GM11168 (cell line): ENCODE data around the gene MAPK8IP2.
"Not testable (repeated sequence)": the region's sequence is repeated elsewhere in the genome, so short reads cannot be mapped to it uniquely, and the experiment has no call there.

ENCODE experiments used
- in situ Hi-C: fragments of 300-500 bp; cut with MboI; formaldehyde crosslinking; loops from one replicate; pipeline ENCODE4 v1.12.0; 2022; ENCODE audit warnings: low sequenced_read_pairs; ENCODE audit not compliant: unreplicated experiment

The MAPK8IP2 gene

DNA sequence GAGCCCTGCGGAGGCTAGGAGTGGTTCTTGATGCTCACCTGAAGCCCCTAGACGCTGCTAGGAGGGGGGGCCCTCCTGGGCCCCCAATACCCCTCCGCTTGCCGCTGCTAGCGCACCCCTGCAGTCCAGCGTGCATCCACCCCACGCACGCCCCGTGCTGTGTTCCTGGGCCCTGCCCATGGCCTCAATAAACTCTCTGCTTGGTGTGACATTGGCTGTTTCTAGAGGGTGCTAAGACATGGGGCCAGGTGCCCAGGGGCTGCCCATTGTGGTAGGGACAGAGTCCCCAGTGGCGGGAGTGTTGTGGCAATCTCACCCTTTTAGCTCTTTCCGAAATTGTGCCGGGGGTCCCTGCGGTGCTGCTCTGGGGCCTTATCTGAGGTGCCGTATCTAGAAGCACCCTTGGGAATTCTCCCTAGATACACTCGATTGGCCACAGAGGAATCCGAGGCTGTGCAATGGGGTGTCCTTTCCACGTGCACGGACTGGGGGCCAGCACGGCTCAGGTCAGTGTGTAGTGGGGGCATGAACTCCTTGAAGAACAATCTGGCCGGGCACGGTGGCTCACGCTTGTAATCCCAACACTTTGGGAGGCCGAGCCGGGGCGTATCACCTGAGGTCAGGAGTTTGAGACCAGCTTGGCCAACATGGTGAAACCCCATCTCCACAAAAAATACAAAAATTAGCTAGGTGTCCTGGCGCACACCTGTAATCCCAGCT, 10.9 kb downstream of the MAPK8IP2 start:
- in situ Hi-C loops, result no loop called here

DNA sequence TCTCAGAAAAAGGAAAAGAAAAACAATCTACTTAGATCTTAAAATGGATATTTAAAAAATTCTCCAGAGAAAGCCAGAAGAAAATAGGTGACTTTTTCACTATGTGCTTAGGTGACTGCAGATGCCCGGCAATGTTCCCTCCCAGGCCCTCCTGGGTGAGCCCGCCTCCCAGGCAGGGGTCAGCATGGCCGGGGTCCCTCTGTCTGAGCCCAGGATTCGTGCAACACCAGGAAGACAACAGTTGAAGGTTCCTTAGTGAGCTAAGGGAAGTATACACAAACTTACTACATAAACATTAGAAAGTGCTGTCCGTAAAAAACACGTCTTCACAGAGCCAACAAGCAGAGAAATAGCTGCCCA, 11.6 kb downstream of the MAPK8IP2 start:
- in situ Hi-C loops, result no loop called here

DNA sequence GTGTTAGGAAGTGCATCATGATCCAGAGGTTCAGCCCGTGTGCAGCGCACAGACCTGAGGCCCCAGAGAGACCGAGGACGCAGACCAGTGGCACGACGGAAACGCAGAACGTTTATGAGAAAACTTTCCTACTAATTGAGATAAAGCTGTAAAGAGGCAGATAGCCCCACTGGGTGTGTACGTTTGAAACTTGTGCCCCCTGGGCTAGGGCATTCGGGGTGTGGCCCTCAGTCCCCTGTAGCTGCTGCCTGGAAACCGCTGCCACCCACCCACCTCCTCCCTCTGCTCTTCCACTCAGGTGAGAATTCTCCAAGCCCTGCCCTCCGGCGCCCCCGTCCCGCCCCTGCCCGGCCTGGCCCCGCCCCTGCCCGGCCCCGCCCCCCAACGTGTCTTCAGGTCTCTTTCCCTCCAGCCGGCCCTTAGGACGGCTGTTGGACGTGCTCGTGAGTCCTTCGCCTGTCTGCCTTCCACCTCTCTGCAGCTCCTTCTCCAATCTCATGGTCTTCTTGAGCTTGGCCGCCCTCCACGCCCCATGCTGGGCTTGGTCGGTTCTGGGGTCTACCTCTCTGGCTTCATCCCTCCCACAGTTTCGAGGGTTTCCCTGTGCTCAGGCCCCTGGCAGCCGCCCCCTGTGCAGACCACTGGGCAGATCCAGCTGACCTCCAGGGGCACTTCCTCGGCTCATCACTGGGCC, 12.1 kb downstream of the MAPK8IP2 start:
- in situ Hi-C loops, result no loop called here

DNA sequence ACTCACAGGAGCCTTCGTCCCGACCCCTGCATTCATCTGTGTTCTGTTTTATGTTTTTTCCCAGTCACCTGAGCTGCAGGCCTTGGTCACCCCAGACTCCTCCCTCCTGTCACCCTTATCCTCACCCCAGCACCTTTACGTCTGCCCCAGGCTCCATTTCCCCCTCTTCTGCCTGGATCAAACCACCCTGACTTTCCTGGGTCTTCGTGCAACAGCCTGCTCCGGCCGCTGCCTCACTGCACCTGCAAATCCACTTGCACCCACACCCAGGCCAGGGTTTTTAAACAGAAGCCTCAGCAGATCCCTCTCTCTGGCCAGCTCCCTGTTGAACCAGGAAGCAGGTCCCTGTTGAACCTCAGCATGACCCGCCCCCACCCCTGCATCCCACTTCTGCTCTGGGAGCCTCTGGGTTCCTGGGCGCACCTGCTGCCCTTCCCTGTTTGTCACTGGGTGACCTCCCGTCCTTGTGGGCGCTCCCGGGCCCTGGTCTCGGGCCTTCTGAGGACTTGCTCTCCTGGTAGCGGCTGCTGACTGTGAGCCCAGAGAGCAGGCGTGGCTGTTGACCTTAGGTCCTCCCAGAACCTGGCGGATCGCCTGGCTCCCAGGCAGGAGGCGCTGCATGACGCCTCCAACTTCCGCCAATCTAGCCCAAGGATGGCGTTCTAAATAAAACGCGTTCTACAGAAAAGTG, 12.8 kb downstream of the MAPK8IP2 start:
- in situ Hi-C loops, result no loop called here

DNA sequence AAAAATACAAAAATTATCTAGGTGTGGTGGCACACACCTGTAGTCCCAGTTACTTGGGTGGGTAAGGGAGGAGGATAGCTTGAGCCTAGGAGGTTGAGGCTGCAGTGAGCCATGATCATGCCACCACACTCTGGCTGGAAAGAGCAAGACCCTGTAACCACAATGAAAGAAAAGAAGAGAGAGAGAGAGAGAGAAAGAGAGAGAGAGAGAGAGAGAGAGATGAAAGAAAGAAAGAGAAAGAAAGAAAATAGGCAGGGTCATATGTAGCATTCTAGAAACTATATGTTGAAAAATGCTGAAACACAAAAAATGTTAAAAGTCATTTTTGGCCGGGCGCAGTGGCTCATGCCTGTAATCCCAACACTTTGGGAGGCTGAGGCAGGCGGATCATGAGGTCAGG, 13.7 kb downstream of the MAPK8IP2 start:
- in situ Hi-C loops, result not testable (repeated sequence)

DNA sequence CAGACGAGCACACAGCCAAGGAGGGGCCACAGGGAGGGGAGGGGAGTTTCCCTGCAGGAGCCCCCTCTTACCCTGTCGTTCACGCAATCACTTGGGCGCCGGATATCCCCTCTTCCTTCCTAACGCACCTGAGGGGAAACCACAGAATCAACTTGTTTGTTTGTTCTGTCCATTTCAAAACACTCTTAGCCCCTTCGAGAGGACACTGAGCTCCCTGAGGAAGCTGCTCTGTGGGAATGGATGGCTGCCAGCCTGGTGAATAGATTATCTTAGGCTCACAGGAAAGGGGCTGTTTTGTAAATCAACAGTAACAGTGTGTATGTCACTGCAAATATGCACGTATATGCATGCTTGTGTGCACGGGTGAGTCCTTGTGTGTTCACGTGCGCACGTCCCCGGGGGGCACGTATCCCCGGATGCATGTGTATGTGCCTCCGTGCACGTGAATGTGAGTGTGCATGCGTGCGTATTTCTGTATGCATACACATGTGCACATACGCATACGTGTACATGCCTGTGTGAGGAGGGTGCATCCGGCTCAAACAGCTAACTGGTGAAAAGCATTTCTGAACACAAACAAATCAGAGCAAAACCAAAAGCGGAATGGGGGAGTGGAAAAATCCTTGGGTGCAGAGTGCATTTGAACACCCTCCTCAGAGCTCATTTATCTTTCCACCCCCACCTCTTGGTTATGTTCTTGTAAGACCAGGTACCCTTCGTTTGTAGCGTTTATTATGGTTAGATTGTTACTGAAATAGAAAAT, 20.2 kb downstream of the MAPK8IP2 start:
- in situ Hi-C loops, result loop anchor here (5.0 kb wide), 1 partner anchor 108 kb away; no protein-coding TSS in a partner anchor

DNA sequence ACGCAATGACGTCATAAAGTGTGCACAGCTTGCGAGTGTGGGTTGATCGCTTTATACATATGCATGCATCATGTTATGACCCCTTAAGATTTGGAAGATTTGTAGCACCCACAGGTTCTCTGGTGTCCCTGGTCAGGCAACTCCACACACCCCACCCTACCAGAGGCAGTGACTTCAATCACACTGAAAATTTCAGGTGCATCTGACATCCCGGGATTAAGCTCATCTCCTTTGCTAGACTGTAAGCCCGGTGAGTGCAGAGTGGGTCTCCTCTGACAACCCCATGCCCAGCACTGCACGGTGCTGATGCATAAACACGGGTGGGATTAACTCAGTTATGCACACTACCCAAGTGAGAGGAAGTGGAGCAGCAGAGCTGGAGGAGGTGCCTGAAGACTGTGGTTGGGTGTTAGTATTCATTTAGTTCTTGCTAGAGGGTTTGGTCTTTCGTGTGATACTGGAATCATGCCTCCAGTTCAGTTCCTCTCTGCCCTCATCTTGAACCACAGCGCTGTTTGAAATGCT, 20.8 kb downstream of the MAPK8IP2 start:
- in situ Hi-C loops, result loop anchor here (5.0 kb wide), 1 partner anchor 109 kb away; no protein-coding TSS in a partner anchor

DNA sequence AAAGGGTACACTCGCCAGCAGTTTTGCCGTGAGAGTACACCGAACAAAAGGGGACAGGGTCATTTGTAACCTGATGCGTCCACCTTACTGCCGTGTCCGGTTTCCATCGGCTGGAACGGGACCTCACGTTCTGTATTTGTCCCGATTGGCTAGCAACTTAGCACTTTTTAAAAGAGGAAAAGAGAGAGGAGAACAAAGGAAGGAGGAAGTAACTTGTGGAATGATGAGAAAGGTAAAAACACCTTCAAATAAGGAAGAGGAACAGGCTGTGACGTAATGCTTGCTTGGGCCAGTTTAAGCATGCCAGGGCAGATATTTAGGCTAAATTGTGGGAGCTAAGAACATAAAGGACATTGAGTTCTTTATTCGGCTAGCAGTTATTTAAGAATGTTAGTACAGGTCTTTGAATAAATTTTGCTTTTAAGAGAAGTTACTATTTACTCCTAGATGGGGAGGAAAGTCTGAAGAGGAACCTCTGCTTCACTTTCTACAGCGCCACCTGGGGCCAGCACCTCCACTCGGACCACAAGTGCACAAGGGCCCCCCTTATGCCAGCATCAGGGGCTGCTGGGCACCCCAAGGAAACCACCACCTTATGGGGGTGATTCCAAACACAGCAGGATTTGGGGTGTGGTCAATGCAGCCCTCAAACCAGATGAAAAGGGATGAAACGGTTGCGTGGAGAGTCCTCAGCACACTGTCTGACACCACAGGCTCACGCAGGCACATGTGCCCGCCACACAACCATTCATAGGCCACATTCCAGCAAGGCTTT, 21.5 kb downstream of the MAPK8IP2 start:
- in situ Hi-C loops, result loop anchor here (5.0 kb wide), 1 partner anchor 110 kb away; no protein-coding TSS in a partner anchor

DNA sequence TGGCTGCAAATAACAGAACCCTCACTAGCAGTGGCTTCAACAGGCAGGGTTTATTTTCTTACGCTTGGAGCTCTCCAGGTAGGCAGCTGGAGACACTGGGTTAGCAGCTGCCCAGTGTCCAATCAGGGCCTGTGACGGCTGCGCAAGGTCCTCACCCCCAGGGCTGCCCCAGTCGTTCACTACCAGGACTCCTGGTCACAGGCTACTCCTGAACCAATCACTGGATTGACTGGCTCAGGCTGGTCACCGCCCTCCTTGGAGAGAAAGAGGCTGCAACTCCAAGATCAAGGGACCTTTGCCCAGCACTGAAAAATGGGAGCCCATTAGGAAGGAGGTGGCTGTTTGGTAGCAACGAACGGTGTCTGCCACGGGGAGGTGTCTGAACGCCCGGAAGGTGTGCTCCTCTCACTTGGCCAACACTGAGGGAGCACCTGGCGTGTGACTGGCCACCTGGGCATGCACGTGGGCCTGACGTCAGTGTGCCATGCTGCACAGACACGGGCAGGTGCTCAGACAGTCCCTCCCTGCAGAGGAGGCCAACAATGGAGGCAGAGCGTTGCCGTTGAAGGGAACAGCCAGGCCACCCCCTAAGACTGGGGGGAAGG, 22.2 kb downstream of the MAPK8IP2 start:
- in situ Hi-C loops, result loop anchor here (5.0 kb wide), 1 partner anchor 111 kb away; no protein-coding TSS in a partner anchor

DNA sequence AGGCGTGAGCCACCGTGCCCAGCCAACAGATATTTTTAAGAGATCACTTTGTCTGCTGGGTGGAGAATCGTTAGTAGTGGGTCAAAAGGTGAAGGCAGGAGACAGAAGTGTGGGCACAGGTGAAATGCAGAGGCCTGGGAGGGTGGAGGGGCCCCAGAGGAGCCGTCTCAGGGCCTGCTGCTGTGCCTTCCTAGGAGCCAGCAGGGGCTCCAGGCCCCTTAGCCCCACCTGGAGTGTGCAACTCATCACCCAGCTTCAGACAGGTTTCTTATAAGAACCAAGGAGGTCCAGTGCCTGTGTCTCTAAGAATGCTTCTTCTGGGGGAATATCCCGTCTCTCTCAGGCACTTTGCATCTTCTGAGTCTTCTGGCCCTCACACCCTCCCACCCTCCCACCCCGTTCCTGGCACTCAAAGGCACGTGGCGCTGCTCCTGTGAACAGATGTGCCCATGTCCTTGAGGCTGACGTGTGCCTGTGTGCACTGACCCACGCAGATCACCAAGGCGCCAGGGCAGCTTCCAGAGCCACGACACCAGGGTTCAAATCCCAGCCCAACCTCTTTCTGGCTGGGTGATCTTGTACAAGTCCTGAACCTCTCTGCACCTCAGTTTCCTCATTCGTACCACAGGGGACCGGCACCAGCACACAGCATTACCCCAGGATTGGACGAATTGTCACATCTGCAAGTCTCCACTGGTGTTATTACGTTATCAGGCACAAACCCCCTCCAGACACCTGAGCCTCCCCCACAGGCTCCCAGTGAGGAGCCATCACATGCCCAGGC, 23.9 kb downstream of the MAPK8IP2 start:
- in situ Hi-C loops, result loop anchor here (5.0 kb wide), 1 partner anchor 112 kb away; no protein-coding TSS in a partner anchor

DNA sequence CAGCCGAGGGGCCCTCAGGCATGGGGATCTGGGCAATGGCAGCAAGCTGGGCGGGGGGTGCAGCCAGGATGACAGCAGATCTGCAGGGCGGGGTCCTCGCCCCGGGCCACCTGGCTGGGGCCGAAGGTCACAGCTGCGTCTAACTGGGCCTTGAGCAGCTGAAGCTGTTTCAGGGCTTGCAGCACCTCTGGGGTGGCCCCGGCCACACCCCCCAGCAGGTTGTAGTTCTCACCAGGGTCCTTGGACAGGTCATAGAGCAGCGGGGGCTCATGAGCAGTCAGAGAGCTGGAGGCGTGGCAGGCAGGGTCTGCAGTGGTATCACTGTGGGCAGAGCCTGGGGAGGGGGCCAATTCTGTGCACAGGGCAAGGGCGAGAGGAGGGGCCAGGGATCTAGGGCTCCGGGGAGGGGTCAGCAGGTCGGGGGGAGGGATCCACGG, 24.6 kb downstream of the MAPK8IP2 start:
- in situ Hi-C loops, result no loop called here

DNA sequence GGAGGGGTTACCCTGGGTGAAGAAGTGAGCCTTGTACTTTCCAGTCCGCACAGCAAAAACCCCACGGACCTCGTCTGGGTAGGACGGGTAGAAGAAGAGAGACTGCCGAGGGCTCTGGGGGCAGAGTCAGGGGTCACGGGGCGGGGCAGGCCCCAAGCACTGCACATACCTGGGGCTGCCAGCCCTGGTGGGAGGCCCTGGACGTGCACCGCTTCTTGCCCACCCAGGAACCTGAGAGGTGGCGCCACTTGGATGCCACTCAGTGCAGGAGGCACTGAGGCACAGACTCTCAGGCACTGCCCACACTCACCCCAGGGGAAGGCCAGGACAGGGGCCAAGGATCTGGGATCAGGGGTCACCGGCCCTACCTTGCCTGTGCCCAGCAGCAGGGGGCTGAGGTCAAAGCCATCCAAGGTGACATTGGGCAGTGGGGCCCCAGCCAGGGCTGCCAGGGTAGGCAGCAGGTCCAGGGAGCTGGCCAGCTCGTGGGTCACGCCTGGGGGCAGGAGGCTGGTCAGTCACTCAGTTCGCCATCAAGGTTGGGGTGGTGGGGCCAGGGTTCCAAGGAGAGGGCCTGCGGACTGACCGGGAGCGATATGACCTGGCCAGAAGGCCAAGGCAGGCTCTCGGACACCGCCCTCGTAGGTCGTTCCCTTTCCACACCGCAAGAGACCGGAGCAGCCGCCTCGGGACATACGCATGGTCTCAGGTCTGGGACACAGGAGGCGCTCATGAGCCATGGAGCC, 25.1 kb downstream of the MAPK8IP2 start:
- in situ Hi-C loops, result no loop called here

DNA sequence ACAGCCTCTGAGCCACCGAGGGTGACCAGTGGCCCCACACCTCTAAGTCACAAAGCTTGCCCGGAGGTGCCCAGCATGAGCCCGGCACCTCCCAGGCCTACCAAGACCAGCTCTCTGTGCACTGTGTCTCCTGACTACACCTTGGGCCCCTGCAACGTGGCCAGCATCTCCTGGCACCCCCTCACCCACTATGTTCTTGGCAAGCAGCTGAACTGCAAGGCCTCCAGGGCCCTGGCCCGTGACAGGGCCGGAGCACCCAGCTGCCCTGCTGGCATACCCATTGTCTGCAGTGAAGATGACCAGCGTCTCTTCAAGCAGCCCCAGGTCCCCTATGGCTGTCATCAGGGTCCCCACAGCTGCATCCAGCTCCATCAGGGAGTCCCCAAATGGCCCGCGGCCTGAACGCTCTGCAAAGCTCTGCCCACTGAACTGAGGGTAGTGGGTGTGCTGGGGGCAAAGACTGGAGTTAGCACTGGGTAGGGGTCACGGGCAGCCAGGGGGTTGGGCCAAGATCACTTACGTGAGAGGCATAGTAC, 25.8 kb downstream of the MAPK8IP2 start:
- in situ Hi-C loops, result no loop called here

DNA sequence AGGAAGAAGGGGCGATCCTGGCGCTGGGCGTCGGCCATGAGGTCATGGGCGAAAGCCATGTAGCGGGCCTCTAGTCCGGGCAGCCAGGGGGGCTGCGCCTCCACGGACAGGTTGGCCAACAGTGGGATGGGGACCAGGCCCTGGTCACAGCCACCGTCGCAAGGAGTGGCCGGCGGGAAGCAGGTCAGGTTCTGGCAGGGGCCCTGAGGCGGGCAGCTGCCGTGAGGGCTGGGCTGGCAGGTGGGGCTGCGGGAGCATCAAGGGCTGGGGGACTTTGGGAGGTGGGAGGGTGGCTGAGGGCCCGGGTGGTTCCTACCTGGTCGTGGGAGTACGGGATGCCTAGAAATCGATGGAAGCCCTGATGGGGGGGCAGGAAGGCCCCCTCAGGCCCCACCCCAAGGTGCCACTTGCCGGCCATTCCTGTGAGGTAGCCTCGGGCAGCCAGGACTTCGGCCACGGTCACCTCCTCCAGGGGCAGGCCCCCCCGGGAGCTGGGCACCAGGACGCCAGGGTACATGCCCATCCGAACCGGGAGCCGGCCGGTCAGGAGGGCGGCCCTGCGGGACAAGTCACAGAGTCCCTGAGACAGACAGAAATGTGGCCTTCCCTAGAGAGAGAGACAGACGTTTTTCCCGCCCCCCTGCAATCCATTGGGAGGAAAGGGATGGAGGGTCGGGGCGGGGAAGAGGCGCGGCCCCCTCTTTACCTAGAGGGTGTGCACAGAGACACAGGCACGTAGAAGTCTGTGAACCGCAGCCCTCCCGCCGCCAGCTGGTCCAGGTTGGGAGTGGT, 26.5 kb downstream of the MAPK8IP2 start:
- in situ Hi-C loops, result no loop called here

DNA sequence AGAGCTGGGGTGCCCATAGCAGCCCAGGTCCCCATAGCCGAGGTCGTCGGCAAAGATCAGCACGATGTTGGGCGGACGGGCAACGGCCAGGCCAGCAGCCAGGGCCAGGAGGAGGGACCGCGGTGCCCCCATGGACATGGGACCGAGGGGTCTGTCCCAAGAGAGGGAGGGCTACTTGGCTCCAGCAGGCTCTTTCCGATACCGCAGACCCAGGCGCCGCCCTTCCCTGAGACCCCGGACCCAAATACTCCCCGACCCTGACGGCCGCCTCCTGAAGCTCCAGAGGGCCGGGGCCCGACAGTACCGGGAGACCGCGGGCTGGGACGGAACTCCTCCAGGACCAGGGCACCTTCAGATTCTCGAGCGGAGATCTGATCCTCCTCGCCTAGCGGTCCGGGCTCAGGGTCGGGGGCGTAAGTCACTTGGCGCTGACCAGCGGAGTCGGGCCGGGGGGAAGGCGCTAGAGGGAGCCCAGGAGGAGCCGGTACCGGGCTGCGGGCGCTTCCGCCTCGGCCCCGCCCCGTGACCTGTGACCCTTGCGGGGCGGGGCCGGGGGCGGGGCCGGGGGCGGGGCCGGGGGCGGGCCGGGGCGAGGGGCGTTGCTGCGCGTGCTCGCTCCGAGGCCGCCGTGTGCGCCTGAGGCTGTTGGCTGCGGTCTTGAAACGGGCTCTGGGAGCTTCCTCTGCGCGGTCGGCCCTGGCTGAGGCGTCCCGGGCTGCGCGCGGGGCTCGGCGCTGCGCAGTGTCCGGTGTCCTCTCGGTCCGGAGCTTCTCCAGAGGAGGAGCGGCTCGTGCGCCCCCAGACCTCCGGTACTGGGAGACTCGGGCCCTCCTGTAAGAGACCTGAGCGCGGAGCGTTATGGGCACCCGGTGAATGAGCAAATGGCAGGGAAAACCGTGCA, 27.3 kb downstream of the MAPK8IP2 start, which contains the start of gene ARSA:
Gene ARSA, minus strand, starts transcription at position 511 of the 901 bp plus-strand sequence. Its CDS starts 373 bp downstream, at position 138.
- in situ Hi-C loops, result no loop called here
